ENCODE results near the gene IFT74.
A peak's percentile ranks its signal among the peaks of the same experiment; 100 is the strongest.
"Not testable (repeated sequence)": the region's sequence is repeated elsewhere in the genome, so short reads cannot be mapped to it uniquely, and the experiment has no call there.

The IFT74 gene

DNA sequence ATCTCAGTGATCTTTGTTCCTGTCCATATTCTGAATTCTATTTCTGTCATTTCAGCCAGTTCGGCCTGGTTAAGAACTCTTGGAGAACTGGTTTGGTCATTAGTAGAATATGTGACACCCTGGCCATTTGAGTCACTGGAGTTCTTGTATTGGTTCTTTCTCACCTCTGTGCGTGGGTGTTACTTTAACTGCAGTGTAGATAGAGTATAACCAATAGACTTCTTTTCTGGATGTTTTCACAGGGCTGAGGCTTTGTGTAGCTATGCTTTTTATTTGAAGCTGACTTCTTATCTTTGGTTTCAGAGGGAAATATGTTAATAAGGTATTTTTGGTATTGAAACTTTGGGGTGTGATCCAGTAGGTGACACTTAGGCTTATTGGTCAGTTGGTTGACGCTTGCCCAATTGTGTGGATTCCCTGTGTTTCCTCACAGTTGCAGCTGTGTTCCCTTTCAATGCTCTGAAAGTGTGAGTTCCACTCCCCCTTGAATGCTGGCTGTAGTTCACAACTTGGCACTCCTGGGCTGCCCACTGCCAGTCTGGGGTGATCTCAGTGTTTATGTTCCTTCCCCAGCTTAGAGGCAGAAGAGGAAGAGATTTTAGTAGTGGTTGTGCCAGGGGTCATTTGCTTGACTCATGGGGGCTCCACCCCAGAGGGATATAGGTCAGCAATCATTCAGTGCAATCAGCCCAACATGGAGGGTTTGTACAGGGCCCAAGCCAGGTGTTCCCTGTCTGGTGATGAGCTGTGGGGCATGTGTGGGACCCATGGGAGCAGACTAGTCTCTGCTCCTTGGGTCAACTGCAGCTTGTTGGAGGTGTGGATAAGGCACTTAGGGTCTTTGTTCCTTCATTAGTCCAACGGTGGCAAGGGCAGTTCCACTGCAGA, 117.9 kb downstream of the IFT74 start:
- DNase-seq (ENCODE audit: low spot score) (no peak), FAIRE-seq (no peak)

DNA sequence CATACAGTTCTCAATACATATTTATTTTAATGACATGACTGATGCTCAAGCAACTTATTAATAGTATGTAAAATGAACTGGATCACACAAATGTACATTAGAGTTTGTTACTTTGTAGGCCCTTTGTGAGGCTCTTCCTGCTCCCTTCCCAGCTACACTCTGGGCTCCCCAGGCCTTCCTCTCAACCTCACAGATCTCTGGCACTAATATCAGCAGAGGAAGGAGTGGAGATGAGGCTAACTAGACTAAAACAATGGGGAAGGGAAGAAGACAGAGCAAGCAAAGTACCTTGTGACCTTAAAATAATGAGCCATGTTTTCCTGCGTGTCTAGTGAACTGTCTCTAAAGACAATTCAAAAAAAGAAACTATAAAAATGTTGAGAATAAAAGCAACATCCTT, 122.5 kb downstream of the IFT74 start:
- no peak for FAIRE-seq
- DNase-seq (ENCODE audit: low spot score) = no peak

DNA sequence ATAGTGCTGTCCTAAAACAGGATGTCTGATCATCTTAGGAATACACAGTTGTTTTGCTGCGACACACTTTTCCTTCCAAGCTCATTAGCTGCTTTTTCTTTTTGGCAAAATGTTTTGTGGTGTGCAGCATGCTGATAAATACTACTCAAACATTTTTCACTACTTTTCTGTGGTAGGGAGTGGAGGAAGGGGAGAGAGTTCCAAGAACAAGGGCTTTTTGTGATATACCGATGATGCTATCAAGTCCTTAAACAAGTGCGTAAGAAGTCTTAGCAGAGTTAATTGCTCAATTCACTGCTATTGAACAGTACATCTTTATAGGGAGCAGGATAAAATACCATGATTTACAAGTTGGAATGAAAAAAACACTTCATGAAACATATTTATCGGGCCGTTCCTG, 129.2 kb downstream of the IFT74 start:
- DNase-seq (ENCODE audit: low spot score) = no peak
- FAIRE-seq = peak; percentile 63

GRCh38 chr9:27086818-27087680, 130.8 kb downstream of the IFT74 start:
- peak; percentile 31 for DNase-seq (ENCODE audit: low spot score)
- FAIRE-seq = peak; percentile 82

DNA sequence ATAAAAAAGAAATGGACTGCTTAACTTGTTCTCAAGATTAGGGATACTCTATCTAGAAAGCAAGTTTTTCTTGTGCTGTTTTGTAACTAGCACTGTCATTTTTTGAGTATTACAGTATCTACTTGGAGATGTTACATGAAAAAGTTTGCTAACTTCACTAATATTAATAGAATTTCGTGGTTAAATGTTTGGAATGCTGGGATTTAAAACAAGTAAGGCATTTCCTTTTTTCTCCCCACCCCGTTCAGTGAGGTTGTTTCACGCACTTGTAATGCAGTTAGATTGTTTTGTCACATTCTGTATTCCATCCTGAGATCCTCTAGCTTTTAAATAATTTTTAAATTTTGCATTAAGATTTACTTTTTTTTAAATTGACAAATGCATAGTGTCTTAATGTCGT, 132.8 kb downstream of the IFT74 start:
- DNase-seq (ENCODE audit: low spot score) = no peak
- no peak for FAIRE-seq

GRCh38 chr9:27089706-27090105, 133.5 kb downstream of the IFT74 start:
- FAIRE-seq = no peak
- no peak for DNase-seq (ENCODE audit: low spot score)

DNA sequence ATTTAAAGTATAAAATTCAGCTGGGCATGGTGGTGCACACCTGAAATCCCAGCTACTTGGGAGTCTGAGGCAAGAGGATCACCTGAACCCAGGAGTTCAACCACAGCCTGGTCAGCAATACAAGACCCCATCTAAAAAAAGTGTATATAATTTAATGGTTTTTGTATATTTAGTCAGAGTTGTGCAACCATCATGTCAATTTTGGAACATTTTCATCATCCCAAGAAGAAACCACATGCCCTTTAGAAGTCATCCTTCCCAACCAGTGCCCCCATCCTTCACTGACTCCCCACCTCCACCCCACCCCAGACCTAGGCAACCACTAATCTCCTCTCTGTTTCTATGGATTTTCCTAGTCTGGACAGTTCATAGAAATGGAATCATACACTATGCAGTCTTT, 134.0 kb downstream of the IFT74 start:
- FAIRE-seq = no peak

GRCh38 chr9:27090711-27091110, 134.5 kb downstream of the IFT74 start:
- FAIRE-seq (peak; percentile 52), DNase-seq (ENCODE audit: low spot score) (no peak)

More for the DNA sequence above, 134.0 kb downstream of the IFT74 start:
- no peak for DNase-seq (ENCODE audit: low spot score)

GRCh38 chr9:27092496-27092895, 136.3 kb downstream of the IFT74 start:
- not testable (repeated sequence) for DNase-seq (ENCODE audit: low spot score); FAIRE-seq

GRCh38 chr9:27093384-27094067, 137.3 kb downstream of the IFT74 start:
- FAIRE-seq; DNase-seq (ENCODE audit: low spot score): not testable (repeated sequence)

DNA sequence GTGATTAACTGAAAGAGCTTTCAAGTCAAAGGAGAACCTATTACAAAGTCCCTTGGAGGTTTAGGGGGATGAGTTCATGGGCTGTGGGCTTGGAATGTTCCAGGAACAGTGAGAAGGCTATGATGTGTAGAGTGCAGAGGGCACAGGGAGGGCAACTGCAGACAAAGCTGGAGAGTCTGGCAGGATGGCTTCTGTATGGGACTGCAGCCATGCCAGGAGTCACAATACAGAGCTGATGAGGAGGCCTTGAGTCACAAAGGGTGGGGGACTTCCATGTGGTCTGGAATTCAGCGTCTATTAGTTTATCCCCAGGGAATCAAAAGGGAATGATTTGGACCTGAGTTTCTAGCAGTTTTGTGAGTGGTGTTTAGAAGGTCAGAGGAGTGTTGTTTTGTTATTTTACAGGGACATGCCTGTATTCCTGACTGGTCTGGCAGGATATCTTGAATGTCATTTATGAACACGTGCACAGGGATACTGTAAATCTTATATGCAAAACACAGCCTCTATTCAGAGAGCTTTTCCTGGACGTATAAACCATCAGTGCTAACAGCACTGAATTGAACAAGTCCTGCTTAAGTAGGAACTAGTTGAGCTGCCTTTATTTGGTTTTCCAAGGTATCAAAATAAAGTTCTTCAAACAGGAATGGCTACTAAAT, 138.6 kb downstream of the IFT74 start:
- DNase-seq (ENCODE audit: low spot score) (peak; percentile 44), FAIRE-seq (peak; percentile 65)

GRCh38 chr9:27107241-27107640, 151.0 kb downstream of the IFT74 start:
- no peak for DNase-seq (ENCODE audit: low spot score)
- FAIRE-seq = peak; percentile 32

DNA sequence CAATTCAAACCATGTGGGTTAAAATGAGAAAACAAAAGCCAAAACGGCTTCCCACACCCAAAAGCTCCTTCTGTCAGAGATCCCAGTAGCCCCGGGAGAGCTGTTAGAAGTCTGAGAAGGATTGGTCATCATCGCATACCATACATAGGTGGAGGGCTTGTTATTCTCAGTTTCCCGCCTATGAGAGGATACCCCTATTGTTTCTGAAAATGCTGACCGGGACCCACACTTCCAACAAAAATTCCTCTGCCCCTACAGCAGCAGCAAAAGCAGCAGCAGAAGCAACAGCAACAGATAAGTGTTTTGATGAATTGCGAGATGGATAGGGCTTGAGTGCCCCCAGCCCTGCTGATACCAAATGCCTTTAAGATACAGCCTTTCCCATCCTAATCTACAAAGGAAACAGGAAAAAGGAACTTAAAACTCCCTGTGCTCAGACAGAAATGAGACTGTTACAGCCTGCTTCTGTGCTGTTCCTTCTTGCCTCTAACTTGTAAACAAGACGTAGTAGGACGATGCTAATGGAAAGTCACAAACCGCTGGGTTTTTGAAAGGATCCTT, 152.8 kb downstream of the IFT74 start, which contains the start of gene TEK:
TSS of gene TEK (plus strand) at position 245 of the 561 bp plus-strand sequence. CDS start 366 bp downstream, outside the sequence.
- no peak for DNase-seq (ENCODE audit: low spot score)
- FAIRE-seq = peak; percentile 68

- no peak for FAIRE-seq
- DNase-seq (ENCODE audit: low spot score) = no peak
Observed at GRCh38 chr9:27109621-27110020, 153.4 kb downstream of the IFT74 start.

DNA sequence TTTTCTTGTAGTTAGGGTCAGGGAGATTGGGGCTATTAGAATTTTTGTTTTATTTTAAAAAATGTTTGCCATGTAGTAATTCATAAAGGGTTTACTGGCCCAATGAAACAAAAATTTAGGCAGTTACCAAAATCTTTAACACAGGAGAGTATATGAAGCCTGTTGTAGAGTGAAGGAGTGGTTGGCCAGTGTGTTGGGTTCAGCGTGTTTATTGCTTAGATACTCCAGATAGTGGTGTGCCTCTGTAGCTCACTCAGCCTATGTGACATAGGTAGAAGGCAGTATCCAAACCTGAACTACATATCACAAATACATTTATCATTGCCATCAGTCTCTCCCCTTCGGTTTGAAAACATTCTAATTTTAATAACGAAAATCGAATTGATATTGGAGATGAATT, 154.0 kb downstream of the IFT74 start:
- FAIRE-seq (peak; percentile 69), DNase-seq (ENCODE audit: low spot score) (no peak)

GRCh38 chr9:27112235-27112634, 156.0 kb downstream of the IFT74 start:
- no peak for DNase-seq (ENCODE audit: low spot score)
- FAIRE-seq = no peak

All from urothelium cell line (cell line).